Renal cortex interstitium (tissue), 3 donors: Measurements from ENCODE around the gene HLA-A. TPM values are rescaled to one million over a fixed set of nuclear protein-coding genes. Genes with fewer than 3 reads are reported as not detected.

Source experiments
- polyA plus RNA-seq, 3 donors: library from polyadenylated mRNA; unstranded; fragments of 120-200 nt; gene quantifications; one replicate each; pipeline ENCODE4 v1.2.1, GENCODE V29; 2013; ENCODE audit not compliant: insufficient read length in 3 of 3

Gene HLA-A
- polyA plus RNA-seq, 3 donors: 128 to 197 (median 176) TPM

Other genes with a start within 250 kb of the HLA-A start
- gene HLA-F, start 219.1 kb upstream of the HLA-A start, polyA plus RNA-seq: 10 to 100 TPM in 1 of 3 donors, 1 to 10 TPM in 2; 3.1 to 11.4 (median 4.9) TPM
- gene HLA-G, start 114.7 kb upstream of the HLA-A start, polyA plus RNA-seq: 1 to 10 TPM; 4.5 to 7.4 (median 5.4) TPM
- gene POLR1H, start 118.7 kb downstream of the HLA-A start, polyA plus RNA-seq: 10 to 100 TPM; 33.5 to 41.6 (median 38.6) TPM
- gene PPP1R11, start 124.7 kb downstream of the HLA-A start, polyA plus RNA-seq: 10 to 100 TPM; 61.0 to 65.1 (median 62.9) TPM
- 1 to 10 TPM; 1.4 to 1.7 (median 1.4) TPM for gene RNF39, start 133.2 kb downstream of the HLA-A start, polyA plus RNA-seq
- gene TRIM31, start 170.6 kb downstream of the HLA-A start, polyA plus RNA-seq: under 1 TPM in 1 of 3 donors, not detected in 2; 0.09 TPM
- gene TRIM40, start 193.6 kb downstream of the HLA-A start, polyA plus RNA-seq: under 1 TPM; 0.10 to 0.23 (median 0.11) TPM
- under 1 TPM; 0.29 to 0.68 (median 0.39) TPM for gene TRIM10, start 218.7 kb downstream of the HLA-A start, polyA plus RNA-seq
- under 1 TPM; 0.09 to 0.16 (median 0.14) TPM for gene TRIM15, start 221.0 kb downstream of the HLA-A start, polyA plus RNA-seq